GM21723 (cell line): Measurements from ENCODE around the gene C17orf107.
"Not testable (repeated sequence)": the region's sequence is repeated elsewhere in the genome, so short reads cannot be mapped to it uniquely, and the experiment has no call there.

Source experiments
- ATAC-seq: cut with Tn5 transposase; IDR thresholded peaks from one replicate; pipeline ENCODE4 v1.9.1; 2021; ENCODE audit warnings: mild to moderate bottlenecking, moderate library complexity; ENCODE audit not compliant: unreplicated experiment

The C17orf107 gene

DNA sequence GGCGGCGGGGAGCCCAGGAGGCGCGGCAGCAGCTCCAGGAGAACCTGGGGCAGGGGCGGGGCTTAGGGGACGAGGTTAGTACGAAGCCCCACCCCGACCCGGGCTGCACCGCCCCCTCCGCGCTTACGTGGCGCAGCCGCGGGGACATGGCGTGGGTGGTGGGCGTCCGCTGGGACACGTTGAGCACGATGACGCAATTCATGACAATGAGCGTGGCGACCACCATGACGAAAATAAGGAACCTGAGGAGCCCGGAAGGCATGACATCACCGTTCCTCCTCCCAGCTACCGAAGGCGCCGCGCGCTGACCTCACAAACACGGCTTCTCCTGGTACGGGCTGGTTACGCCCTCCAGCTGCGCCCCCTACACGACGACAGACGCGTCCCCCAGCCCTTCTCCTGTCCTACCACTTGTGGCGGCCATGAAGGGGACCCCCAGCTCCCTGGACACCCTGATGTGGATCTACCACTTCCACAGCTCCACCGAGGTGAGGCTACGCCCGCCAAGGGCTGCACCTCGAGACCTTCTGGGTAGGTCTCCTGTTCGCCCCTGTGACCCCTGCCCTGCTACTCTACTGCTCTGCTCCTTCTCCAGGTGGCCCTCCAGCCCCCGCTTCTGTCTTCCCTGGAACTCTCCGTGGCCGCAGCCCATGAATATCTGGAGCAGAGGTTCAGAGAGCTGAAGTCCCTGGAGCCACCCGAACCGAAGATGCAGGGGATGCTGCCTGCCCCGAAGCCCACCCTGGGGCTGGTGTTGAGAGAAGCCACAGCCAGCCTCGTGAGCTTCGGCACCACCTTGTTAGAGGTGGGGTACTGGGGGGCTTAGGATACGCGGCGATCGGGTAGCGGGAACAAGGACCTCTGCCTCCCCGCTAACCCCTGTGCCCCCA, at the start of gene C17orf107:
Gene C17orf107 (plus strand): TSS at position 196 of the 890 bp plus-strand sequence. CDS start 227 bp downstream, at position 423.
- ATAC-seq, result no peak

DNA sequence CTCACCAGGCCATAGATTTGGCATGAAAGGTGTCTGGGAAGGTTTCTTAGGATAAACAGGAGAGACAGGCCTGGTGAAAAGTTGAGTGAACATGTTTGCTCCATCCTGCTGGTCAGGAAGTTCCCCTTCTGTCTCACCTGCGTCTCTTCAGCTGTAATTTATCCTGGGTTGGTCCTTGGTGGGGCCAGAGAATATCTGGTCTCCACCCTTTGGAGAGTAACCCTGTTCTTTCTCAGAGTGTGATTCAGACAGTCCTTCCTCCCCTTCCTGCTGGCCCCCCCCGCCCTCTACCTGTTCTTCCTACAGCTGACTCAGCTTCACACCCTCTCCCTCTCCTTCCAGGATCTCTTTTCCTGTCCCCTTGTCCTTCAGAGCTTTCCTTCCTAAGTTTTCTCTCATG, 49.1 kb upstream of the C17orf107 start:
- ATAC-seq, result no peak

DNA sequence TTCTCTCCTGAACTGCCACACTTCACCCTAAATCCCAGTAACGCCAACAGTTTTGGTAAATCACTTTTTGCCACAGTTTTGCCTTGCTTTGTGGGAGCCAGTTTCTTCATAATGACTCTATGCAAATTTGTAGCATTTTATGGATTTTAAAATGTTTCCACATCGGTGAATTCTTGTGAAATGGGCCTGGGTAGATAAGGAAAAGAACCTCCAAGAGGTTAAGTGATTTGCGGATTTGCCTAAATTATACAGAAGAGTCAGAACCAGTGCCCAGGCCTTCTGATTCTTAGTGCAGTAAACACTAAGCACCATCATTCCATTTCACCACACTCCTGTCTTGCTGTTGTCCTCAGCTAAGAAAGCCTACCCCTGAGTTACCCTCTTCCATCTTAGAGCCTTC, 48.3 kb upstream of the C17orf107 start:
- no peak for ATAC-seq

DNA sequence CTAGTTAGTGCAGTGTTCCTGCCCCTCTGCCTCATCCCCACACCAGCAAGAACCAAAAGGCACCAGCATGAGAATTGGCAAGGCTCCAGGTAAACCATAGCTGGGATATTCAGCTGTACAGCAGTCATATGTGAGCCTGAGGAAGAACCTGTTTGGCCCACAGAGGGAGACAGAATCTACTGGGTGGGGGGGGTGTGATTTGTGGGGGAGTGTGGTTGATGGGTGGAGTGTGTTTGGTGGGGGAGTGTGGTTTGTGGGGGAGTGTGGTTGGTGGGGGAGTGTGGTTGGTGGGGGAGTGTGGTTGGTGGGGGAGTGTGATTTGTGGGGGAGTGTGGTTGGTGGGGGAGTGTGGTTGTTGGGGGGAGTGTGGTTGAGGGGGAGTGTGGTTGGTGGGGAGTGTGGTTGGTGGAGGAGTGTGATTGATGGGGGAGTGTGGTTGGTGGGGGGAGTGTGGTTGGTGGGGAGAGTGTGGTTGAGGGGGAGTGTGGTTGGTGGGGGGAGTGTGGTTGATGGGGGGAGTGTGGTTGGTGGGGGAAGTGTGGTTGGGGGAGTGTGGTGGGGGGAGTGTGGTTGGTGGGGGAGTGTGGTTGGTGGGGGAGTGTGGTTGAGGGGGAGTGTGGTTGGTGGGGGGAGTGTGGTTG, 46.6 kb upstream of the C17orf107 start:
- no peak for ATAC-seq

GRCh38 chr17:4853208-4853671, 46.1 kb upstream of the C17orf107 start:
- no peak for ATAC-seq

DNA sequence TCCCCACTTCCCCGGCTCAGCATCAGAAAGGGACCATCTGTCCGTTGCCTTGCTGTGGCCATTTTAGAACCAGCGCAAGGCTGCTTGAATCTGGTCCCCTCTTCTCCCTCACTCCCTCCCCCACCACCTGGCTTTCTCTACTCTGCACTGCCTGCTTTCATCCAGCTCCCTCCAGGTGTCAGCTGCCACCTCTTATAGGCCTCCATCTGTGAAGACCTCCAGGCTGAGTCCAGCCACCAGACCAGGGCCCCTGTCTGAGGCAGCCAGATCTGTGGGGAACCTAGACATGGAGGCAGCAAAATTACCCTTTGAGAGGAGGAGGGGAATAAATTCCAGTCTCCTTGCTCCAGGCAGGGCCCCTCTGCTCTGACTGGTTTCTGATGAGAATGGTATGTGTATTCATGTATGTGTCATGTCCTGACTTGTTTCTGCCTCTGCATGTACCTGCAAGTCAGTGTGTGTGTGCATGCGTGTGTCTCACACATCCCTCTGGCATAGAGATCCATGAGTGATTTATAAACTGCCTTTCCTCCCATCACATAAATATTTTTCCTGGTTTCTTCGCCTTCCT, 45.1 kb upstream of the C17orf107 start:
- ATAC-seq, result no peak

GRCh38 chr17:4856271-4856936, 42.9 kb upstream of the C17orf107 start:
- no peak for ATAC-seq

GRCh38 chr17:4856937-4857314, 42.4 kb upstream of the C17orf107 start:
- no peak for ATAC-seq

DNA sequence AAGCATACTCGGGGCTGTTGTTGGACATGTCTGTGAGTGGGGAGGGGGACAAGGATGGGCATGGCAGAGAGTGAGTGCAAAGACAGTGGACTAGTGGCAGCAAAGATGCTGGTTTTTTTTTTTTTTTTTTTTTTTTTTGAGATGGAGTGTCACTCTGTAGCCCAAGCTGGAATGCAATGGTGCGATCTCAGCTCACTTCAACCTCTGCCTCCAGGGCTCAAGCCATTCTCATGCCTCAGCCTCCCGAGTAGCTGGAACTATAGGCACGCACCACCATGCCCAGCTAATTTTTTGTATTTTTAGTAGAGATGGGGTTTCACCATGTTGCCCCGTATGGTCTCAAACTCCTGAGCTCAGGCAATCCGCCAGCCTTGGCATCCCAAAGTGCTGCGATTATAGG, 42.0 kb upstream of the C17orf107 start:
- ATAC-seq, result not testable (repeated sequence)

DNA sequence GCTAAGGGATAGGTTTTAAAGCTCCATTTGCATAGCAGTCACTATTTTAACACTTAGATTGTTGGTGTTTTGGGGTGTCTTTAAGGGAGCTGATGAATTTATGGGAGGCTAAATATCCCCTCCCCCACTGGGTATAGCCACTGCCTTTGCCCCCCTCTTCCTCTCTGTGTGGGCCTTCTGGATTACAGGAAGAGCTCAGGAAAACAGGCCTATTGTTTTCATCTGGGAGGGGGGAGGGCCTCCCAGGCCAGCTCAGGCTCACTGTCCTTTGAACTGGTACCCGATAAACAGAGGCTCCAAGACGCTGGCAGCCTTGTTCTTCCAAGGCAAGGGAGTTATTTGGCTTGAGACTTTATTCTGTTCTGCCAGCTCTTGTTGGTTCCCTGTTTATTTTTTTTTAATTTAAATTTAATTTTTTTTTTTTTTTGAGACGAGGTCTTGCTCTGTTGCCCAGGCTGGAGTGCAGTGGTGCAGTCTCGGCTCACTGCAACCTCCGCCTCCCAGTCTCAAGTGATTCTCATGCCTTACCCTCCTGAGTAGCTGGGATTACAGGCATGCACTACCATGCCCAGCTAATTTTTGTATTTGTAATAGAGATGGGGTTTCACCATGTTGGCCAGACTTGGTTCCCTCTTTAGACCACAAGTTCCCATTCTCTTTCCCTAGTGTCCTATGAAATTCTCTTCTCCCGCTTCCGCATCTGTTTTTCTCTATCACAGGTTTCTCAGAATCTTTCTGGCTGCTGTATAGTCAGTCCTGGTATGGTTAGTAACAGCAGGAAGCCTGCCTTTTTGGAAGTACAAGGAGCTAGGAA, 41.1 kb upstream of the C17orf107 start:
- ATAC-seq, result no peak

DNA sequence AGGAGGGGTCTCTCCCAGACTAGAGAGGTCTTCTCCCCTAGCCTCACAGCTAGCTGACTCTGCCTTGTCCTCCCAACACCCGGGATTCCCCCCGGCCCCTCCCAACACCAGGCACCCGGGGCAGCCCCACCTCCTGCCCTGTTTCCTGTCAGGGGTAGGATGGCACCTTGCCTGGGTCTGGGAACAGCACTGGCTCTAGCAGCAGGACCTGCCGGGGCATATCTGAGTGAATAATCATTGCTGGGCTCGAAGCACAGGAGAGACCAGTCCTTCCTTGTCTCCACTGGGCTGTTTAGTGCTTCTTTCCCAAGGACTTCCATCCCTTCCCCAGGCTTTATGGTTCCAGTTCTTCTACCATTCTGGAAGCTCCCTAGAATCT, 40.5 kb upstream of the C17orf107 start:
- no peak for ATAC-seq

DNA sequence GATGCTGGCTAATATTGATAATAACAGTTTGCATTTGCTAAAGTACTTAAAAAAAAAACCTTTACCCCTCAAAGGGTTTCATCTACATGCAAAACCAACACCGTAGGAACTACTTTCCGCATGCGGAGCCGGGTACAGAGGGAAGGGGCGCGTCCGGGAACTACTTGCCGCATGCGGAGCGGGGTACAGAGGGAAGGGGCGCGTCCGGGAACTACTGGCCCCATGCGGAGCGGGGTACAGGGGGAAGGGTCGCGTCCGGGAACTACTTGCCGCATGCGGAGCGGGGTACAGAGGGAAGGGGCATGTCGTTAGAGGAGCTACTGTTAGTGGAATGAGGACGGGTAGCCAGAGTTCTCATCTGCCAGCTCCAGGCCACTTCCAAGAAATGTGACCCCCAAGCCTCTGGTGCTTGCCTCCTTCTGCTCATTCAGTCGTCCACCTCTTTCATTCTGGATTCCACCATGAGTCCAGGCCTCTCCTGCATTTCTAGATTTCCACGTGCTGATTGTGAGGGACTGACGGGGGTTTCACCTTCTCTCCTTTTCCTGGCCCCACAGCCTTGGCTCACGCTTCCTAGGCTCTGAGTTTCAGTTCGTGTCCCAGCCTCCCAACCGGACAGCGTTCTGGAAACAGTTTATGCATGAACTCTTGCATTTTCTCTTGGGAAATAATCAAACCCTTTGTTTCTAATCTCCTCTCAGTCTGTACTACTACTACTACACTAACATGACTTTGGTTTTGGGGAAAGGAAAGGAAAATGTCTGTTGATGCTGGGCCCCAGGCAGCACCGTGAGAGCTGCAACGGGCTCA, 39.3 kb upstream of the C17orf107 start:
- no peak for ATAC-seq

DNA sequence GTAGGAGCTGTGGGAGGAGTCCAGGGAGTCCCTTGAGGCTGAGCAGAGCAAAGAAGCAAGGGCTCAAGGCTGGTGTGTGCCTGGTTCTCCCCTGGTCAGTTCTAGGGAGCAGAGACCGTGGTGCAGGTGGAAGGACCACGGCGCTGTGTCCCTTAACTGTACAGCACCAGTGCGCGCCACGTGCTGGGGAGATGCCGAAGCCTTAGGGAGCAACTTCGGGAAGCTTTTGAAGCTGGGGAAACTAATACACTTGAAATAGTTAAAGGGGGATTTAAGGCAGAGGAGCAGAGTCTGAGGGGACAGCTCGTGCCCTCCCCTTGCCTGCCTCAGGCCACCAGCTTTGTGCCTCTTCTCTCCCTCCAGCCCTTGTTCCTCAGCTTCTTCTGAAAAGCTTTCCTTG, 38.7 kb upstream of the C17orf107 start:
- no peak for ATAC-seq

DNA sequence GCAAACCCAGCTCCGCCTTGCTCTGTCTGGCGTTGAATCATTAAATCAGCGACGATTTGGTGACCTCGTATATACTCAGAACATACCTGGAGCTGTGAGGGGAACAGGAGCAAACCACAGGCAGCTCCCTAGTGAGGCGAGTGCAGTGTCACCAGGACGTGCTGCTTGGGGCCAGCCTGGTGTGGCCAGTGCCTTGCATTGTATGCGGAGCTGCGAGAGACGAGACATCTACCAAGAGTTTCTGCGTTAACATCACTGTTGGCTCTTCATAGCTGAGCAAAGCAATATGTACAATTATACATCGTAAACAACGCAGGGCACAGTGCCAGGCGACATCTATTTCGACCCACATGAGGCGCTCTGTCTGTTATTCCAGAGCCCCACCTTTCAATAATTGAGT, 38.3 kb upstream of the C17orf107 start:
- no peak for ATAC-seq

GRCh38 chr17:4862720-4863119, 36.6 kb upstream of the C17orf107 start:
- ATAC-seq, result no peak

GRCh38 chr17:4863321-4863720, 36.0 kb upstream of the C17orf107 start:
- no peak for ATAC-seq

DNA sequence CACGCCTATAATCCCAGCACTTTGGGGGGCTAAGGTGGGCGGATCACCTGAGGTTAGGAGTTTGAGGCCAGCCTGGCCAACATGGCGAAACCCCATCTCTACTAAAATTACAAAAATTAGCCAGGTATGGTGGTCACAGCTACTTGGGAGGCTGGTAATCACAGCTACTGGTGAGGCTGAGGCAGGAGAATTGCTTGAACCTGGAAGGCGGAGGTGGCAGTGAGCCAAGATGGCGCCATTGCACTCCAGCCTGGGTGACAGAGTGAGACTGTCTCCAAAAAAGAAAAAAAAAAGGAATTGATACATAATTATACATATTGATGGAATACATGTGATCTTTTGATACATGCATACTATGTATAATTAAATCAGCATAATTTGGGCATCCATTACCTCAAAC, 31.8 kb upstream of the C17orf107 start:
- not testable (repeated sequence) for ATAC-seq

GRCh38 chr17:4869058-4869998, 30.0 kb upstream of the C17orf107 start:
- ATAC-seq, result not testable (repeated sequence)

DNA sequence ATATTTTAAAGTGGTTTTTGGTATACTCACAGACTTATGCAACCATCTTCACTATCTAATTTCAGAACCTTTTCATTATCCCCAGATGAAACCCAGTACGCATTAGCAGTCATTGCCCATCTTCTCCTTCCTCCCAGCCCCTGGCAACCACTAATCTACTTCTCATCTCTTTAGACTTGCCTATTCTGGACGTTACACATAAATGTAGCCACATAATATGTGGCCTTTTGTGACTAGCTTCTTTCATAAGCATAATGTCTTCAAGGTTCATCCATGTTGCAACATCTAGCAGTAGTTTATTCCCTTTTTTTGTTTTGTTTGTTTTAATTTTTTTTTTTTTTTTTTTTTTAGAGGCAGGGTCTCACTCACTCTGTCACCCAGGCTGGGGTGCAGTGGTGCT, 28.5 kb upstream of the C17orf107 start:
- no peak for ATAC-seq
